Thoracic aorta (tissue), 2 donors: ENCODE results near the gene ALOX12. TPM values are rescaled to one million over a fixed set of nuclear protein-coding genes. Genes with fewer than 3 reads are reported as not detected.
"Not testable (repeated sequence)": the region's sequence is repeated elsewhere in the genome, so short reads cannot be mapped to it uniquely, and the experiment has no call there.

Experiments used
- ATAC-seq: fragments of 150-250 bp; one replicate; pipeline ENCODE4 v1.8.0; 2017; ENCODE audit warnings: low read depth; ENCODE audit not compliant: insufficient number of reproducible peaks, low FRiP score
- DNase-seq: peaks from one replicate; pipeline ENCODE4 v3.0.0-alpha.2; 2020; ENCODE audit warnings: low spot score
- H3K27ac ChIP-seq, 2 donors: fragments of 200-600 bp; sonication (generic); 1 replicate in 1 of 2; 2 replicates in 1 of 2; pipeline ENCODE4 v1.5.1; 2016; ENCODE audit warnings: mild to moderate bottlenecking in 2 of 2, moderate library complexity in 2 of 2
- H3K27me3 ChIP-seq: fragments of 200-600 bp; sonication (generic); replicated peaks from 2 replicates; pipeline ENCODE4 v1.6.0; 2016; ENCODE audit warnings: mild to moderate bottlenecking; ENCODE audit not compliant: insufficient read depth
- H3K36me3 ChIP-seq: fragments of 200-600 bp; sonication (generic); one replicate; pipeline ENCODE4 v1.5.1; 2016
- H3K4me1 ChIP-seq, 2 donors: fragments of 200-600 bp; sonication (generic); 1 replicate in 1 of 2; 2 replicates in 1 of 2; pipeline versions ENCODE4 v1.5.1 to v1.6.0; 2016; ENCODE audit warnings: low read depth in 2 of 2, mild to moderate bottlenecking in 1 of 2; ENCODE audit not compliant: control insufficient read depth in 1 of 2
- H3K4me3 ChIP-seq: fragments of 200-600 bp; sonication (generic); 2 replicates; pipeline ENCODE4 v1.5.1; 2016; ENCODE audit warnings: mild to moderate bottlenecking
- H3K9me3 ChIP-seq: fragments of 200-600 bp; sonication (generic); 2 replicates; pipeline ENCODE4 v1.5.1; 2016
- CTCF ChIP-seq: fragments of 200-600 bp; sonication (generic); IDR thresholded peaks from one replicate; pipeline ENCODE4 v1.5.1; 2019; ENCODE audit warnings: antibody characterized with exemption
- total RNA-seq, 2 donors: library from RNA; depleted of rRNA; stranded (reverse); fragments of >200 nt; gene quantifications; one replicate each; pipeline versions ENCODE4 v1.1.0 to v1.2.3, GENCODE V29; 2016

Gene ALOX12
- total RNA-seq, 2 donors from 2014 or later, result not detected

- no peaks in the 10 kb centered on the region for H3K4me1 ChIP-seq
- no peaks in the 10 kb centered on the region for H3K27me3 ChIP-seq
- TF ChIP-seq CTCF, result no peak
- DNase-seq, result no peak
- no peak overlapping the region for H3K4me3 ChIP-seq
- H3K9me3 ChIP-seq, result no peaks in the 10 kb centered on the region
- ATAC-seq, result no peak
- no peaks in the 10 kb centered on the region for H3K36me3 ChIP-seq
- no peak overlapping the region for H3K27ac ChIP-seq
Measured at GRCh38 chr17:6953689-6954088, 42.2 kb upstream of the ALOX12 start.

DNA sequence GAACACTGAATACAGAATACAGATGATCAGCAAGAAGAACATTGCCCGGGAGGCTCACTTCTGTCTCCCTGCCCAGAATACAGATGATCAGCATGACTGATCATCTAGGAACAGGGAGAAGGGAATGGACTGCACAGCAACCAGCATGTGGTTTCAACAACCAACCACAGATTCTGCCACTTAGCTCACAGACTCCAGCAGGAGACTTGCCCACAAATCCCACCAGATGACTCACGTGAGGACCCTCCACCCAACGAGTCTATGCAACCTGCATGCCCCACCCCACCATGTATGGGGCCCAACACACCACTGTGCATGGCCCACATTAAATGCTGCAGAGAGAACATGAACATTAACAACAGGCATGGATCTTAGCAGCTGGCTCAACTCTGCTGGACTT lies 36.1 kb upstream of the ALOX12 start:
- Histone ChIP-seq H3K4me1 (no peaks in the 10 kb centered on the region), H3K4me3 (no peak overlapping the region), H3K27me3 (no peaks in the 10 kb centered on the region), H3K9me3 (no peaks in the 10 kb centered on the region), H3K27ac (no peak overlapping the region), H3K36me3 (no peaks in the 10 kb centered on the region)
- DNase-seq (no peak), ATAC-seq (no peak)
- no peak for TF ChIP-seq CTCF

- Histone ChIP-seq H3K27me3 (no peaks in the 10 kb centered on the region), H3K9me3 (no peaks in the 10 kb centered on the region), H3K36me3 (no peaks in the 10 kb centered on the region), H3K4me1 (no peaks in the 10 kb centered on the region), H3K4me3 (no peak overlapping the region), H3K27ac (no peak overlapping the region)
- DNase-seq (no peak), ATAC-seq (no peak)
- no peak for TF ChIP-seq CTCF
Measured at GRCh38 chr17:6969323-6969726, 26.5 kb upstream of the ALOX12 start.

GRCh38 chr17:6970992-6971391 lies 24.9 kb upstream of the ALOX12 start:
- no peaks in the 10 kb centered on the region for H3K4me1 ChIP-seq
- no peak overlapping the region for H3K27ac ChIP-seq
- DNase-seq, result no peak
- no peaks in the 10 kb centered on the region for H3K36me3 ChIP-seq
- no peak for ATAC-seq
- no peaks in the 10 kb centered on the region for H3K9me3 ChIP-seq
- no peak for TF ChIP-seq CTCF
- no peaks in the 10 kb centered on the region for H3K27me3 ChIP-seq
- no peak overlapping the region for H3K4me3 ChIP-seq

GRCh38 chr17:6979440-6979839 lies 16.4 kb upstream of the ALOX12 start:
- H3K27me3 ChIP-seq, ATAC-seq, H3K9me3 ChIP-seq, H3K4me1 ChIP-seq, H3K4me3 ChIP-seq, DNase-seq, H3K36me3 ChIP-seq, H3K27ac ChIP-seq: not testable (repeated sequence)

GRCh38 chr17:6981426-6981825 lies 14.4 kb upstream of the ALOX12 start:
- Histone ChIP-seq H3K4me3 (no peak overlapping the region), H3K4me1 (no peaks in the 10 kb centered on the region), H3K27ac (no peak overlapping the region), H3K36me3 (no peaks in the 10 kb centered on the region), H3K27me3 (no peaks in the 10 kb centered on the region), H3K9me3 (peaks cover 3% of the 10 kb centered on the region)
- TF ChIP-seq CTCF, result no peak
- ATAC-seq, result no peak
- DNase-seq, result no peak
